HL-60 (cell line): Measurements from ENCODE around the gene SARDH.
A peak's percentile ranks its signal among the peaks of the same experiment; 100 is the strongest.

Experiments
- DNase-seq, 2 experiments: peaks; one replicate each; pipeline ENCODE4 v3.0.0-alpha.2; 2010 to 2020; ENCODE audit warnings: low read depth in 1 of 2, low spot score in 1 of 2
- H3K27ac ChIP-seq: fragments of 250-450 bp; sonication (Bioruptor Pico); replicated peaks from 2 replicates; pipeline ENCODE4 v1.5.1; 2020; ENCODE audit warnings: mild to moderate bottlenecking, moderate library complexity
- H3K27me3 ChIP-seq: fragments of 250-450 bp; sonication (Bioruptor Pico); 2 replicates; pipeline ENCODE4 v1.5.1; 2021; ENCODE audit warnings: mild to moderate bottlenecking, moderate library complexity; ENCODE audit not compliant: insufficient read depth, poor library complexity, severe bottlenecking
- H3K4me3 ChIP-seq: replicated peaks from 2 replicates; pipeline ENCODE4 v1.5.1; 2011; ENCODE audit warnings: mild to moderate bottlenecking, control low read depth, low read length; ENCODE audit not compliant: insufficient read depth
- GABPA ChIP-seq: IDR thresholded peaks from 2 replicates; pipeline ENCODE4 v1.6.1; 2012; ENCODE audit warnings: low read depth
- POLR2AphosphoS5 ChIP-seq: IDR thresholded peaks from 2 replicates; pipeline ENCODE4 v1.6.1; 2012; ENCODE audit warnings: low read depth
- SPI1 ChIP-seq: IDR thresholded peaks from 2 replicates; pipeline ENCODE4 v1.6.1; 2012; ENCODE audit warnings: low read depth, mild to moderate bottlenecking, borderline replicate concordance
- long read RNA-seq: library from polyadenylated mRNA; unstranded; transcript quantifications from one replicate; pipeline ENCODE4 v2.0.0, GENCODE V29; 2020
- TF ChIP-seq, protein P1 (sequence below): IDR thresholded peaks from one replicate; pipeline ENCODE4 v1.5.1; 2011; ENCODE audit warnings: low read length, control low read depth, inconsistent platforms; ENCODE audit not compliant: insufficient read depth
- TF ChIP-seq, protein P2 (sequence below): IDR thresholded peaks from 2 replicates; pipeline ENCODE4 v1.6.1; 2012; ENCODE audit warnings: low read depth; ENCODE audit not compliant: insufficient replicate concordance

Gene SARDH, protein sequence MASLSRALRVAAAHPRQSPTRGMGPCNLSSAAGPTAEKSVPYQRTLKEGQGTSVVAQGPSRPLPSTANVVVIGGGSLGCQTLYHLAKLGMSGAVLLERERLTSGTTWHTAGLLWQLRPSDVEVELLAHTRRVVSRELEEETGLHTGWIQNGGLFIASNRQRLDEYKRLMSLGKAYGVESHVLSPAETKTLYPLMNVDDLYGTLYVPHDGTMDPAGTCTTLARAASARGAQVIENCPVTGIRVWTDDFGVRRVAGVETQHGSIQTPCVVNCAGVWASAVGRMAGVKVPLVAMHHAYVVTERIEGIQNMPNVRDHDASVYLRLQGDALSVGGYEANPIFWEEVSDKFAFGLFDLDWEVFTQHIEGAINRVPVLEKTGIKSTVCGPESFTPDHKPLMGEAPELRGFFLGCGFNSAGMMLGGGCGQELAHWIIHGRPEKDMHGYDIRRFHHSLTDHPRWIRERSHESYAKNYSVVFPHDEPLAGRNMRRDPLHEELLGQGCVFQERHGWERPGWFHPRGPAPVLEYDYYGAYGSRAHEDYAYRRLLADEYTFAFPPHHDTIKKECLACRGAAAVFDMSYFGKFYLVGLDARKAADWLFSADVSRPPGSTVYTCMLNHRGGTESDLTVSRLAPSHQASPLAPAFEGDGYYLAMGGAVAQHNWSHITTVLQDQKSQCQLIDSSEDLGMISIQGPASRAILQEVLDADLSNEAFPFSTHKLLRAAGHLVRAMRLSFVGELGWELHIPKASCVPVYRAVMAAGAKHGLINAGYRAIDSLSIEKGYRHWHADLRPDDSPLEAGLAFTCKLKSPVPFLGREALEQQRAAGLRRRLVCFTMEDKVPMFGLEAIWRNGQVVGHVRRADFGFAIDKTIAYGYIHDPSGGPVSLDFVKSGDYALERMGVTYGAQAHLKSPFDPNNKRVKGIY
- long read RNA-seq = 0 reads

DNA sequence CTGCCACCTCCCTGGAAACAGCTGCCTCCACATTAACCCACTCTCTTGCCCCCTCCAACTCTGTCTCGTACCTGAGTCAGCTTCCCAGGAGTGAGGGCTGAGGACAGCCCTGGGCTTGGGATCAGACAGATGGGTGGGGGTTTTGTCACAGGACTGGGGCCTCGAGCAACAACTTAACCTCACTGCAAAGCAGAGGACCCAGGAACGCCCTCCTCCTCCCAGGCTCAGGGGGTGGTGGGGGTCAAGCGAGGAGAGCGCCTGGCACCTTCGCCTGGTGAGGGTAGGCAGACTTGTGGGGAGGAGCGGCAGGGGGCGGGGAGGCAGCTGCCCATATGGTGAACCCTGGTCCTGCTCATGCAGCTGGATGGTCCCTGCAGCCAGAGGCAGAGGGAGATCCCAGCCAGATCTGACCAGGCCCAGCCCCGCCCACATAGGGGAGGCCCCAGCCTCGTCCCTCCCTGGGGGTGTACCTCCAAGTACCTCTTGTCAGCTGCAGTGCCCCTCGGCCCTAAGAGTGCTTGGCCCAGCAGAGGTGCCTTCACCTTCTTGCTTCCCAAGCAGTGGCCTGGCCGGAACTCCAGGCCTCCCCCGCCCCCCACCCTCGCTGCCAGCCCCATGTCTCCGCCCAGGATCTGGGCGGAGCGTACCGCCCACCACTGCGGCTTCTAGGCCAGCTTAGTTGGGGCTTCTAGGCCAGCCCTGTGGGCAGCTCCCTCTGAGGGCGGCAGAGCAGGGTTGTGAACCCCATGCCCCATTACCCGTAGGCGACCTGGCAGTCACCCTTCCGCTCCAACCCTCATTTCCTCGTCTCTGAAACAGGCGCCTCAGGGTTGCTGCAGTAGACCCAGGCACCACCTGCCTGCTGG is at the start of gene SARDH:
Gene SARDH, minus strand, starts transcription at position 579 of the 866 bp plus-strand sequence. CDS start 4,179 bp downstream, outside the sequence.
- Histone ChIP-seq H3K27ac (no peak within 1 kb of the TSS), H3K27me3 (peaks cover 2% of the 10 kb centered on the region), H3K4me3 (no peak within 1 kb of the TSS)
- no peak for DNase-seq
- no peak for TF ChIP-seq POLR2AphosphoS5
- TF ChIP-seq, protein P1, sequence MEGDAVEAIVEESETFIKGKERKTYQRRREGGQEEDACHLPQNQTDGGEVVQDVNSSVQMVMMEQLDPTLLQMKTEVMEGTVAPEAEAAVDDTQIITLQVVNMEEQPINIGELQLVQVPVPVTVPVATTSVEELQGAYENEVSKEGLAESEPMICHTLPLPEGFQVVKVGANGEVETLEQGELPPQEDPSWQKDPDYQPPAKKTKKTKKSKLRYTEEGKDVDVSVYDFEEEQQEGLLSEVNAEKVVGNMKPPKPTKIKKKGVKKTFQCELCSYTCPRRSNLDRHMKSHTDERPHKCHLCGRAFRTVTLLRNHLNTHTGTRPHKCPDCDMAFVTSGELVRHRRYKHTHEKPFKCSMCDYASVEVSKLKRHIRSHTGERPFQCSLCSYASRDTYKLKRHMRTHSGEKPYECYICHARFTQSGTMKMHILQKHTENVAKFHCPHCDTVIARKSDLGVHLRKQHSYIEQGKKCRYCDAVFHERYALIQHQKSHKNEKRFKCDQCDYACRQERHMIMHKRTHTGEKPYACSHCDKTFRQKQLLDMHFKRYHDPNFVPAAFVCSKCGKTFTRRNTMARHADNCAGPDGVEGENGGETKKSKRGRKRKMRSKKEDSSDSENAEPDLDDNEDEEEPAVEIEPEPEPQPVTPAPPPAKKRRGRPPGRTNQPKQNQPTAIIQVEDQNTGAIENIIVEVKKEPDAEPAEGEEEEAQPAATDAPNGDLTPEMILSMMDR = no peak
- TF ChIP-seq SPI1 = no peak
- TF ChIP-seq GABPA = no peak
- TF ChIP-seq, protein P2, sequence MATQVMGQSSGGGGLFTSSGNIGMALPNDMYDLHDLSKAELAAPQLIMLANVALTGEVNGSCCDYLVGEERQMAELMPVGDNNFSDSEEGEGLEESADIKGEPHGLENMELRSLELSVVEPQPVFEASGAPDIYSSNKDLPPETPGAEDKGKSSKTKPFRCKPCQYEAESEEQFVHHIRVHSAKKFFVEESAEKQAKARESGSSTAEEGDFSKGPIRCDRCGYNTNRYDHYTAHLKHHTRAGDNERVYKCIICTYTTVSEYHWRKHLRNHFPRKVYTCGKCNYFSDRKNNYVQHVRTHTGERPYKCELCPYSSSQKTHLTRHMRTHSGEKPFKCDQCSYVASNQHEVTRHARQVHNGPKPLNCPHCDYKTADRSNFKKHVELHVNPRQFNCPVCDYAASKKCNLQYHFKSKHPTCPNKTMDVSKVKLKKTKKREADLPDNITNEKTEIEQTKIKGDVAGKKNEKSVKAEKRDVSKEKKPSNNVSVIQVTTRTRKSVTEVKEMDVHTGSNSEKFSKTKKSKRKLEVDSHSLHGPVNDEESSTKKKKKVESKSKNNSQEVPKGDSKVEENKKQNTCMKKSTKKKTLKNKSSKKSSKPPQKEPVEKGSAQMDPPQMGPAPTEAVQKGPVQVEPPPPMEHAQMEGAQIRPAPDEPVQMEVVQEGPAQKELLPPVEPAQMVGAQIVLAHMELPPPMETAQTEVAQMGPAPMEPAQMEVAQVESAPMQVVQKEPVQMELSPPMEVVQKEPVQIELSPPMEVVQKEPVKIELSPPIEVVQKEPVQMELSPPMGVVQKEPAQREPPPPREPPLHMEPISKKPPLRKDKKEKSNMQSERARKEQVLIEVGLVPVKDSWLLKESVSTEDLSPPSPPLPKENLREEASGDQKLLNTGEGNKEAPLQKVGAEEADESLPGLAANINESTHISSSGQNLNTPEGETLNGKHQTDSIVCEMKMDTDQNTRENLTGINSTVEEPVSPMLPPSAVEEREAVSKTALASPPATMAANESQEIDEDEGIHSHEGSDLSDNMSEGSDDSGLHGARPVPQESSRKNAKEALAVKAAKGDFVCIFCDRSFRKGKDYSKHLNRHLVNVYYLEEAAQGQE = no peak

DNA sequence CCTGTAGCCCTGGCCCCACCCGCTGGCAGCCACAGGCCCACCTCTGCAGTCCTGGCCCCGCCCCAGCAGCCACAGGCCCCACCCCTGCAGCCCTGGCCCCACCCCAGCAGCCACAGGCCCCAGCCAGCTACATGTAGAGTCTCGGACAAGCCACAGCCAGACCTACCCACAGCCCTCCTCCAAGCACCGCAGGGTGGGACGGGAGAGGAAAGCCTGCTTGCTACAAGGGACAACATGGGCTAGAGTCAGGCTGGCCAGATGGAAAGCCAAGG is 49.5 kb upstream of the SARDH start:
- Histone ChIP-seq H3K27me3 (peaks cover 11% of the 10 kb centered on the region), H3K27ac (no peak overlapping the region), H3K4me3 (no peak overlapping the region)
- TF ChIP-seq GABPA (no peak), SPI1 (no peak), POLR2AphosphoS5 (no peak)
- TF ChIP-seq, protein P1 = no peak
- TF ChIP-seq, protein P2 = no peak
- DNase-seq = peak in 1 of 2 experiments; percentile 23

DNA sequence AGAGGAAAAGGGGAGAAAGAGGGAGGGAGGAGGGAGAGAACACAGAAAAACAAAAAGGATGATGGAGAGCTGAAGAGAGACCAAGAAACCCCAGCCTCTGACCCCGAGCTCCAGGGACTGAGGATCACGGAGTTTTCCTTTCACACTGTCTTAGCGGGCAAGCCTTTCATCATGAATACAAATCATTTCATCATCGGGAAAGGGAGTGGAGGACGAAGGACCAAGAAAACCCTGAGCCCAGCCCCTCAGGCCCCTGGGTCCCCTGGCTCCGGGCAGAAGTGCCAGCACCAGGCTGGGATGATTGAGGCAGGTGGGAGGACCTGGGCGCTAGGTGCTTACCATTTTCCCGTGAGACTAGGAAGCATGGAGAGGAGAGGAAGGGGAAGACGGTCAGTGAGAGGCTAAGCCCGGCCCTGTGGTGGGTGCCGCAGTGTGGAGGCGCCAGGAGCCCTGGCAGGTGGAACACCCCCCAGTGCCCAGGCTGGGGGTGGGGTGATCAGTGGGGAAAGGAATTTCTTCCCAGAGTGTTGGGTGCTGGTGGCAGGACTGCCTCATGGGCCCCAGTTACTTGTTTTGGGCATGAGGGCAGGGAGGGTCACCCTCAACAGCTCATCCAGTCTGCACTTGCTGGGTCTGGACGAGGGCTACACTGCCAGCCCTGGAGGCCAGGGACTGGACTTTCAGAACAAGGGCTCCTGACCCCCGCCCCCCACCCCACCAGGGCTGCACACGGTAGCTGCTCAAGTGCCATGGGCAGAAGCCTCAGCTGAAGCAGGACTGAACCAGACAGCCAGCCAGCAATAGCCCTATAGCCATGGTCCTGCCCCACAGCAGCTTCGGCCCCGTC is 49.0 kb upstream of the SARDH start:
- DNase-seq = no peak
- Histone ChIP-seq H3K4me3 (no peak overlapping the region), H3K27me3 (peaks cover 11% of the 10 kb centered on the region), H3K27ac (no peak overlapping the region)
- TF ChIP-seq GABPA (no peak), SPI1 (no peak), POLR2AphosphoS5 (no peak)
- TF ChIP-seq, protein P2 = no peak
- TF ChIP-seq, protein P1 = no peak
